GM21529 (cell line): ENCODE results near the gene KIF6.

Experiments used
- ATAC-seq: cut with Tn5 transposase; IDR thresholded peaks from one replicate; pipeline ENCODE4 v1.9.1; 2021; ENCODE audit not compliant: unreplicated experiment

KIF6 gene

GRCh38 chr6:39424831-39425230 is 300.4 kb downstream of the KIF6 start:
- no peak for ATAC-seq

- ATAC-seq: no peak
Observed at GRCh38 chr6:39422238-39422637, 303.0 kb downstream of the KIF6 start.

- no peak for ATAC-seq
Observed at GRCh38 chr6:39421383-39422225, 303.6 kb downstream of the KIF6 start.

GRCh38 chr6:39420300-39421265 is 304.6 kb downstream of the KIF6 start:
- ATAC-seq: no peak

- no peak for ATAC-seq
Observed at GRCh38 chr6:39419607-39420006, 305.6 kb downstream of the KIF6 start.

GRCh38 chr6:39417440-39417839 is 307.8 kb downstream of the KIF6 start:
- no peak for ATAC-seq

GRCh38 chr6:39416728-39417127 is 308.5 kb downstream of the KIF6 start:
- no peak for ATAC-seq

GRCh38 chr6:39416026-39416425 is 309.2 kb downstream of the KIF6 start:
- ATAC-seq: no peak

- no peak for ATAC-seq
Observed at GRCh38 chr6:39415482-39415881, 309.7 kb downstream of the KIF6 start.

- ATAC-seq: no peak
Observed at GRCh38 chr6:39411465-39411864, 313.7 kb downstream of the KIF6 start.

GRCh38 chr6:39411001-39411400 is 314.2 kb downstream of the KIF6 start:
- no peak for ATAC-seq

- ATAC-seq: no peak
Observed at GRCh38 chr6:39409889-39410288, 315.3 kb downstream of the KIF6 start.

GRCh38 chr6:39407446-39407993 is 317.7 kb downstream of the KIF6 start:
- peak; percentile 92 for ATAC-seq

- ATAC-seq: no peak
Observed at GRCh38 chr6:39404312-39404711, 320.9 kb downstream of the KIF6 start.

- no peak for ATAC-seq
Observed at GRCh38 chr6:39403304-39403703, 321.9 kb downstream of the KIF6 start.

- ATAC-seq: no peak
Observed at GRCh38 chr6:39402239-39402751, 322.9 kb downstream of the KIF6 start.

GRCh38 chr6:39401376-39401775 is 323.8 kb downstream of the KIF6 start:
- ATAC-seq: no peak

GRCh38 chr6:39400026-39400425 is 325.2 kb downstream of the KIF6 start:
- no peak for ATAC-seq

GRCh38 chr6:39396854-39397253 is 328.4 kb downstream of the KIF6 start:
- no peak for ATAC-seq

GRCh38 chr6:39393075-39393474 is 332.1 kb downstream of the KIF6 start:
- ATAC-seq: no peak

GRCh38 chr6:39391182-39391581 is 334.0 kb downstream of the KIF6 start:
- no peak for ATAC-seq

GRCh38 chr6:39389484-39389767 is 335.8 kb downstream of the KIF6 start:
- no peak for ATAC-seq
